HepG2 (cell line): ENCODE measurements around the gene PLIN3.

Source experiments
- SUZ12 ChIP-seq: fragments of 150-350 bp; IDR thresholded peaks from 2 replicates; pipeline ENCODE4 v1.6.1; 2014; ENCODE audit warnings: low read depth, low read length
- ZFAT ChIP-seq: sonication (generic); formaldehyde crosslinking; conservative IDR thresholded peaks from 2 replicates; pipeline ENCODE4 v1.8.1; 2023; ENCODE audit warnings: missing genetic modification reagents, inconsistent platforms
- ZNF629 ChIP-seq: sonication (generic); formaldehyde crosslinking; conservative IDR thresholded peaks from 2 replicates; pipeline ENCODE4 v1.5.0; 2020; ENCODE audit warnings: missing genetic modification reagents
- TF ChIP-seq, protein P1 (sequence below): sonication (generic); formaldehyde crosslinking; IDR thresholded peaks from 2 replicates; pipeline ENCODE4 v1.5.0; 2020; ENCODE audit warnings: mild to moderate bottlenecking, missing genetic modification reagents, moderate library complexity
- TF ChIP-seq, protein P2 (sequence below): sonication (generic); formaldehyde crosslinking; IDR thresholded peaks from 2 replicates; pipeline ENCODE4 v1.5.0; 2020; ENCODE audit warnings: missing genetic modification reagents

DNA sequence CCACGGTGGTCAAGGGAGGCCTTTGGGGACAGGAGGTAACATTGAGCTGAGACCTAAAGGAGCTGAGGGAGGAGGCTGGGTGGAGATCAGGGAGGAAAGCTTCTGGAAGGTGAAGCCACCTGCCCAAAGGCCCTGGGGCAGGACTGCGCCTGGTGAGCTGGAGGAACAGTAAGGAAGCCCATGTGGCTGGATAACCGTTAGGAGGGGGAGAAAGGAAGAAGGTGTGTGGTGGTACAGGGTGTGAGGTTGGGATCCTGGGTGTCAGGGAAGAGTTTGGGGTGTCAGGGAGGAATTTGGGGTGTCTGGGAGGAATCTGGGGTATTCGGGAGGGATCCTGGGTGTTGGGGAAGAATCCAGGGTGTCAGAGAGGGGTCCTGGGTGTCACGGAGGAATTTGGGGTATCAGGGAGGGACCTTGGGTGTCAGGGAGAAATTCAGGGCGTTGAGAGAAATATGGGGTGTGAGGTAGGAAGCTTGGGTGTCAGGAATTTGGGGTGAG lies 36.6 kb downstream of the PLIN3 start:
- TF ChIP-seq ZNF629 (CRISPR knock-in tag), result no peak
- TF ChIP-seq, protein P1, sequence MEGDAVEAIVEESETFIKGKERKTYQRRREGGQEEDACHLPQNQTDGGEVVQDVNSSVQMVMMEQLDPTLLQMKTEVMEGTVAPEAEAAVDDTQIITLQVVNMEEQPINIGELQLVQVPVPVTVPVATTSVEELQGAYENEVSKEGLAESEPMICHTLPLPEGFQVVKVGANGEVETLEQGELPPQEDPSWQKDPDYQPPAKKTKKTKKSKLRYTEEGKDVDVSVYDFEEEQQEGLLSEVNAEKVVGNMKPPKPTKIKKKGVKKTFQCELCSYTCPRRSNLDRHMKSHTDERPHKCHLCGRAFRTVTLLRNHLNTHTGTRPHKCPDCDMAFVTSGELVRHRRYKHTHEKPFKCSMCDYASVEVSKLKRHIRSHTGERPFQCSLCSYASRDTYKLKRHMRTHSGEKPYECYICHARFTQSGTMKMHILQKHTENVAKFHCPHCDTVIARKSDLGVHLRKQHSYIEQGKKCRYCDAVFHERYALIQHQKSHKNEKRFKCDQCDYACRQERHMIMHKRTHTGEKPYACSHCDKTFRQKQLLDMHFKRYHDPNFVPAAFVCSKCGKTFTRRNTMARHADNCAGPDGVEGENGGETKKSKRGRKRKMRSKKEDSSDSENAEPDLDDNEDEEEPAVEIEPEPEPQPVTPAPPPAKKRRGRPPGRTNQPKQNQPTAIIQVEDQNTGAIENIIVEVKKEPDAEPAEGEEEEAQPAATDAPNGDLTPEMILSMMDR (CRISPR knock-in tag), result no peak
- TF ChIP-seq SUZ12, result no peak
- TF ChIP-seq, protein P2, sequence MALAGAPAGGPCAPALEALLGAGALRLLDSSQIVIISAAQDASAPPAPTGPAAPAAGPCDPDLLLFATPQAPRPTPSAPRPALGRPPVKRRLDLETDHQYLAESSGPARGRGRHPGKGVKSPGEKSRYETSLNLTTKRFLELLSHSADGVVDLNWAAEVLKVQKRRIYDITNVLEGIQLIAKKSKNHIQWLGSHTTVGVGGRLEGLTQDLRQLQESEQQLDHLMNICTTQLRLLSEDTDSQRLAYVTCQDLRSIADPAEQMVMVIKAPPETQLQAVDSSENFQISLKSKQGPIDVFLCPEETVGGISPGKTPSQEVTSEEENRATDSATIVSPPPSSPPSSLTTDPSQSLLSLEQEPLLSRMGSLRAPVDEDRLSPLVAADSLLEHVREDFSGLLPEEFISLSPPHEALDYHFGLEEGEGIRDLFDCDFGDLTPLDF, result no peak
- no peak for TF ChIP-seq ZFAT
